HFF-Myc (cell line): ENCODE results near the gene HPF1.
"Not testable (repeated sequence)": the region's sequence is repeated elsewhere in the genome, so short reads cannot be mapped to it uniquely, and the experiment has no call there.

ENCODE experiments used
- DNase-seq: peaks from one replicate; pipeline ENCODE4 v3.0.0-alpha.2; 2011; ENCODE audit warnings: low read depth; ENCODE audit errors: extremely low read depth
- H3K4me3 ChIP-seq: replicated peaks from 2 replicates; pipeline ENCODE4 v1.5.1; 2011; ENCODE audit warnings: low read depth, mild to moderate bottlenecking, control low read depth, low read length
- CTCF ChIP-seq: IDR thresholded peaks from 2 replicates; pipeline ENCODE4 v1.5.1; 2012; ENCODE audit warnings: mild to moderate bottlenecking, low read depth, low read length, control low read depth; ENCODE audit errors: missing control alignments

The HPF1 gene

GRCh38 chr4:169757575-169758184 is at the start of gene HPF1:
HPF1 (minus strand) TSS chr4:169757944; CDS start chr4:169757877, 67 bp downstream.
- no peak for TF ChIP-seq CTCF
- H3K4me3 ChIP-seq: peak within 1 kb of the TSS; percentile 90
- DNase-seq: peak; percentile 59

GRCh38 chr4:169806770-169807169 is 49.0 kb upstream of the HPF1 start:
- H3K4me3 ChIP-seq, DNase-seq: not testable (repeated sequence)

GRCh38 chr4:169803413-169803812 is 45.7 kb upstream of the HPF1 start:
- no peak for DNase-seq
- H3K4me3 ChIP-seq: no peak overlapping the region
- no peak for TF ChIP-seq CTCF

- DNase-seq: no peak
- no peak overlapping the region for H3K4me3 ChIP-seq
- TF ChIP-seq CTCF: no peak
Observed at GRCh38 chr4:169802873-169803272, 45.1 kb upstream of the HPF1 start.

GRCh38 chr4:169800541-169800940 is 42.8 kb upstream of the HPF1 start:
- DNase-seq: no peak
- TF ChIP-seq CTCF: no peak
- H3K4me3 ChIP-seq: no peak overlapping the region

- DNase-seq: no peak
- H3K4me3 ChIP-seq: no peak overlapping the region
- no peak for TF ChIP-seq CTCF
Observed at GRCh38 chr4:169799260-169799659, 41.5 kb upstream of the HPF1 start.

- no peak for TF ChIP-seq CTCF
- DNase-seq: no peak
- no peak overlapping the region for H3K4me3 ChIP-seq
Observed at GRCh38 chr4:169795585-169795984, 37.8 kb upstream of the HPF1 start.
